ENCODE results near the gene SEMA5B. TPM values are rescaled to one million over a fixed set of nuclear protein-coding genes. Genes with fewer than 3 reads are reported as not detected.

Gene SEMA5B
- total RNA-seq, 2 experiments from 2014 or later = 0.22 TPM; not detected in 1

- CTCF ChIA-PET = no interaction called here
Observed at GRCh38 chr3:123036352-123037014, 8.9 kb upstream of the SEMA5B start.

GRCh38 chr3:123034996-123035395 is 7.4 kb upstream of the SEMA5B start:
- Mint-ChIP-seq H3K36me3 (ENCODE audit: low read depth) (no peaks in the 10 kb centered on the region), H3K9me3 (no peaks in the 10 kb centered on the region), H3K27me3 (peaks cover 58% of the 10 kb centered on the region), H3K27ac (no peak overlapping the region), H3K4me3 (no peak overlapping the region), H3K4me1 (ENCODE audit: low read depth) (no peaks in the 10 kb centered on the region)
- Histone ChIP-seq H3K27ac (ENCODE audit: low read depth in 1 of 2, low read length in 2 of 2) (no peak overlapping the region), H3K27me3 (ENCODE audit: control insufficient read depth in 1 of 2, insufficient read depth in 2 of 2, low read length in 2 of 2) (peaks cover 26 to 42% of the 10 kb centered on the region in 2 experiments), H3K36me3 (ENCODE audit: insufficient read depth, low read length) (no peaks in the 10 kb centered on the region), H3K4me1 (ENCODE audit: insufficient read depth, low read length) (no peaks in the 10 kb centered on the region), H3K4me3 (ENCODE audit: low read length) (no peak overlapping the region), H3K9me3 (ENCODE audit: control insufficient read depth in 1 of 2, insufficient read depth in 1 of 2, low read length in 2 of 2) (no peaks in the 10 kb centered on the region)
- intact Hi-C loops (cut with DNase I, micrococcal nuclease) = loop anchor here in 1 of 2 experiments (10.0 kb wide), 1 partner anchor 220 kb away; no protein-coding TSS in a partner anchor
- no peak for TF ChIP-seq CTCF (IDR thresholded peaks at IDR 0.05)
- ChIA-PET POLR2A (no interaction called here), CTCF (no interaction called here)
- ATAC-seq (ENCODE audit: poor library complexity) = no peak
- no peak for DNase-seq

More at GRCh38 chr3:123036352-123037014, 8.9 kb upstream of the SEMA5B start:
- Histone ChIP-seq H3K27me3 (ENCODE audit: control insufficient read depth in 1 of 2, insufficient read depth in 2 of 2, low read length in 2 of 2) (peaks cover 12 to 28% of the 10 kb centered on the region in 2 experiments), H3K9me3 (ENCODE audit: control insufficient read depth in 1 of 2, insufficient read depth in 1 of 2, low read length in 2 of 2) (no peaks in the 10 kb centered on the region), H3K27ac (ENCODE audit: low read depth in 1 of 2, low read length in 2 of 2) (no peak overlapping the region), H3K4me1 (ENCODE audit: insufficient read depth, low read length) (no peaks in the 10 kb centered on the region), H3K4me3 (ENCODE audit: low read length) (no peak overlapping the region), H3K36me3 (ENCODE audit: insufficient read depth, low read length) (no peaks in the 10 kb centered on the region)
- DNase-seq = no peak
- Mint-ChIP-seq H3K4me3 (no peak overlapping the region), H3K9me3 (no peaks in the 10 kb centered on the region), H3K27ac (no peak overlapping the region), H3K36me3 (ENCODE audit: low read depth) (no peaks in the 10 kb centered on the region), H3K27me3 (peaks cover 65% of the 10 kb centered on the region), H3K4me1 (ENCODE audit: low read depth) (no peaks in the 10 kb centered on the region)
- no peak for ATAC-seq (ENCODE audit: poor library complexity)
- POLR2A ChIA-PET = no interaction called here
- intact Hi-C loops (cut with DNase I, micrococcal nuclease) = loop anchor here in 1 of 2 experiments (10.0 kb wide), 1 partner anchor 218 kb away; no protein-coding TSS in a partner anchor
- TF ChIP-seq CTCF (IDR thresholded peaks at IDR 0.05) = no peak

GRCh38 chr3:123034120-123034519 is 6.6 kb upstream of the SEMA5B start:
- Mint-ChIP-seq H3K4me3 (no peak overlapping the region), H3K36me3 (ENCODE audit: low read depth) (no peaks in the 10 kb centered on the region), H3K9me3 (no peaks in the 10 kb centered on the region), H3K4me1 (ENCODE audit: low read depth) (no peaks in the 10 kb centered on the region), H3K27me3 (peaks cover 60% of the 10 kb centered on the region), H3K27ac (no peak overlapping the region)
- H3K4me1 ChIP-seq (ENCODE audit: insufficient read depth, low read length) = no peaks in the 10 kb centered on the region
- ATAC-seq (ENCODE audit: poor library complexity) (no peak), DNase-seq (no peak)
- no peaks in the 10 kb centered on the region for H3K36me3 ChIP-seq (ENCODE audit: insufficient read depth, low read length)
- ChIA-PET POLR2A (no interaction called here), CTCF (no interaction called here)
- intact Hi-C loops (cut with DNase I, micrococcal nuclease) = loop anchor here in 1 of 2 experiments (10.0 kb wide), 1 partner anchor 221 kb away; no protein-coding TSS in a partner anchor
- no peaks in the 10 kb centered on the region for H3K9me3 ChIP-seq (ENCODE audit: control insufficient read depth in 1 of 2, insufficient read depth in 1 of 2, low read length in 2 of 2)
- no peak for TF ChIP-seq CTCF (IDR thresholded peaks at IDR 0.05)
- H3K27me3 ChIP-seq (ENCODE audit: control insufficient read depth in 1 of 2, insufficient read depth in 2 of 2, low read length in 2 of 2) = peaks cover 34 to 45% of the 10 kb centered on the region in 2 experiments
- no peak overlapping the region for H3K4me3 ChIP-seq (ENCODE audit: low read length)
- H3K27ac ChIP-seq (ENCODE audit: low read depth in 1 of 2, low read length in 2 of 2) = no peak overlapping the region
